Activated CD4-positive, CD25-positive, alpha-beta regulatory T cell (primary cell): ENCODE results near the gene TNRC18.
"Not testable (repeated sequence)": the region's sequence is repeated elsewhere in the genome, so short reads cannot be mapped to it uniquely, and the experiment has no call there.

ENCODE experiments used
- DNase-seq, 4 experiments: peaks; one replicate each; lab custom pipeline; 2025; lab: John Stamatoyannopoulos, UW

TNRC18 gene, protein sequence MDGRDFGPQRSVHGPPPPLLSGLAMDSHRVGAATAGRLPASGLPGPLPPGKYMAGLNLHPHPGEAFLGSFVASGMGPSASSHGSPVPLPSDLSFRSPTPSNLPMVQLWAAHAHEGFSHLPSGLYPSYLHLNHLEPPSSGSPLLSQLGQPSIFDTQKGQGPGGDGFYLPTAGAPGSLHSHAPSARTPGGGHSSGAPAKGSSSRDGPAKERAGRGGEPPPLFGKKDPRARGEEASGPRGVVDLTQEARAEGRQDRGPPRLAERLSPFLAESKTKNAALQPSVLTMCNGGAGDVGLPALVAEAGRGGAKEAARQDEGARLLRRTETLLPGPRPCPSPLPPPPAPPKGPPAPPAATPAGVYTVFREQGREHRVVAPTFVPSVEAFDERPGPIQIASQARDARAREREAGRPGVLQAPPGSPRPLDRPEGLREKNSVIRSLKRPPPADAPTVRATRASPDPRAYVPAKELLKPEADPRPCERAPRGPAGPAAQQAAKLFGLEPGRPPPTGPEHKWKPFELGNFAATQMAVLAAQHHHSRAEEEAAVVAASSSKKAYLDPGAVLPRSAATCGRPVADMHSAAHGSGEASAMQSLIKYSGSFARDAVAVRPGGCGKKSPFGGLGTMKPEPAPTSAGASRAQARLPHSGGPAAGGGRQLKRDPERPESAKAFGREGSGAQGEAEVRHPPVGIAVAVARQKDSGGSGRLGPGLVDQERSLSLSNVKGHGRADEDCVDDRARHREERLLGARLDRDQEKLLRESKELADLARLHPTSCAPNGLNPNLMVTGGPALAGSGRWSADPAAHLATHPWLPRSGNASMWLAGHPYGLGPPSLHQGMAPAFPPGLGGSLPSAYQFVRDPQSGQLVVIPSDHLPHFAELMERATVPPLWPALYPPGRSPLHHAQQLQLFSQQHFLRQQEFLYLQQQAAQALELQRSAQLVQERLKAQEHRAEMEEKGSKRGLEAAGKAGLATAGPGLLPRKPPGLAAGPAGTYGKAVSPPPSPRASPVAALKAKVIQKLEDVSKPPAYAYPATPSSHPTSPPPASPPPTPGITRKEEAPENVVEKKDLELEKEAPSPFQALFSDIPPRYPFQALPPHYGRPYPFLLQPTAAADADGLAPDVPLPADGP (N-terminal part only)

DNA sequence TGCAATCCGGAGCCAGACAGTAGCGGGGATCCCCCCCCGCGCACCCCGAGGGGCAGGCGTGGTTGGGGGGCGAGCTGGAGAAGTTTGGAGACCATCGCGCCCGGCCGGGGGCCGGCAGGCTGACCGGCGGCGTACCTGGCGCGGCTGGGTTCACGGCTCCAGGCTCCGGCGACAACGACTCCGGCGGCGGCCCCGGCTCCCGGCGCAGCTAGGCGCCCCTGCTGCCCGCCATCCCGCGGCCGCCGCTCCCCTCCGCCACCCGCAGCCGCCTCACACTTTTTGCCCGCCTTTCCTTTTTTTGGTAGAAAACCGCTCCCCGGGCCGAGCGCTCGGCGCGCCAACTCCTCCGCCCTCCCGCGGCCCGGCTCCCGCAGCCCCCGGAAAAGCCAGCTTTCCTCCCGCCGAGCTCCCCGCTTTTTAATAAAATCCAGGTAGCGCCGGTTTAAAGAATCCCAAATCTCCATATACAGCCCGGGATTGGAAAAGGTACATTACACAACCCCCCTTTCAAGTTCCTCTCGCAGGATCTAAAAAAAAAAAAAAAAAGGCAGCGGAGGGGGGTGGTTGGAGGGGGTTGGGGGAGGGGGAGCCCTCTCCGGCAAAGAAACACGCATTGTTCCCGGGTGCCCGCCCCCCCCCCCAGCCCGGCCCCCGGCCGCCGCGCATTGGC lies at the start of gene TNRC18:
Gene TNRC18, minus strand, starts transcription at position 529 of the 670 bp plus-strand sequence. CDS start 2,588 bp downstream, outside the sequence.
- DNase-seq: no peak

DNA sequence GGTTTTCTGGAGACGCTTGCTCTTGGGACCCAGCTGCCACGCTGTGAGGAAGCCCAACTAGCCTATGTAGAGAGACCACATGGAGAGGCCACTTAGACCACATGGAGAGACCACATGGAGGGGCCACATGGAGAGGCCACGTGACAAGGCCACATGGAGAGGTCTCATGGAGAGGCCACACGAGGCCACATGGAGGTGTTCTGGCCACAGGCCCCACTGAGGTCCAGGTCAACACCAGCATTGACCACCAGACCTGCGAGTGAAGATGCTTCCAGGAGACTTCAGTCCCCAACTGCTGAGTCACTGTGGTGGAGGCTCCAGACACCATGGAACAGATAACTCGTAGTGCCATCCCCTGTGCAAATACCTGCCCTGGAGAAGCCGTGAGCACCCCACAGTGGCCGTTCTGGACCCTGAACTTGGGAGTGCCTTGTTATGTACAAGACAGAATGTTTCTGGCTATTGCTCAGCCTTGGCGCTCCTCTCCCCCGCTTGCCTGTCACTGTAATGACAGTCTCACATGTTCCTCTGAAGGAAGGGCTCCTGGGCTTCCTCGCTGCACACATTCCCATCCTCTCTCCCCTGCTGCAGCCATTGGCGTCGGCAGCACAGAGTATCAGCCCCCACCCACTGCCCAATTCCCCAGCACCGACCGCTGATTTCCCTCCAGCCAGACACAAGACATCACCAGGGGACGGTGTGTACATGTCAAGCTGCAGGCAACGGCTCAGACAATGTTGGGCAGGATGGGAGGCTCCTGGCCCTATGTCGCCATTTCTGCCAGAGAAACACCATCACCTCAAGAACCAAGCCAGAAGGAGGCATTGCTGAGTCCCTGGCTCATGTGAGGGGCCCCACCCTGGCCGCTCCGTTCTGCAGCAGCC lies 49.0 kb upstream of the TNRC18 start:
- no peak for DNase-seq

DNA sequence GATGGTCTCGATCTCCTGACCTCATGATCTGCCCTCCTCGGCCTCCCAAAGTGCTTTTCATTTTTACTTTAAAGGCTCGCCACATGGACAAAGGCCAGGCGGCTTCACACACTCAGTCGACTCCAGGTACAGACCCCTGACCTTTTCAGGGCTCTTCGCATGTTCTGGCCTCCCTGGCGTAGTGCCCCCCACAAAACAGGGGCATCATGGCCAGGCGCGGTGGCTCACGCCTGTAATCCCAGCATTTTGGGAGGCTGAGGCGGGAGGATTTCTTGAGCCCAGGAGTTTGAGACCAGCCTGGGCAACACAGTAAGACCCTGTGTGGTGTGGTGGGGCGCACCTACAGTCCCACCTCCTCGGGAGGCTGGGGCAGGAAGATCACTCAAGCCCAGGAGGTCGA lies 48.0 kb upstream of the TNRC18 start:
- not testable (repeated sequence) for DNase-seq

DNA sequence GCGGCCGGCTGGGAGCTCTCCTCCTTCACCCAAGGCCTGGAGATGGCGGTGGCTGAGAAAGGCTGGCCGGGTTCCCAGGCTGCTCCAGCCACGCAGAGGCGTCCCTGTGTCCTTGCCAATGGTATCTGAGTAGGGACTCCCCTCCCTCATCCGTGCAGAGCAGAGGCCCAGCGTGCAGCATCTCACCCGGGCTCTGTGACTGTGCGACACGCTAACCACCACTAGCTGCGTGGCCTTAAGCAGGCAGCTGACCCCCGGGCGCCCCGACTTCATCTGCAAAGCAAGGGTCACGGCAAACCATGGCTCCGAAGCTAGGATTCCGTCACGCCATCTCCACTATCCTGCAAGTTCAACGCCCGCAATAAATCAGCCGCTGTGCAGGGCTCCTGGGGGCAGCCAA lies 47.2 kb upstream of the TNRC18 start:
- DNase-seq: no peak

DNA sequence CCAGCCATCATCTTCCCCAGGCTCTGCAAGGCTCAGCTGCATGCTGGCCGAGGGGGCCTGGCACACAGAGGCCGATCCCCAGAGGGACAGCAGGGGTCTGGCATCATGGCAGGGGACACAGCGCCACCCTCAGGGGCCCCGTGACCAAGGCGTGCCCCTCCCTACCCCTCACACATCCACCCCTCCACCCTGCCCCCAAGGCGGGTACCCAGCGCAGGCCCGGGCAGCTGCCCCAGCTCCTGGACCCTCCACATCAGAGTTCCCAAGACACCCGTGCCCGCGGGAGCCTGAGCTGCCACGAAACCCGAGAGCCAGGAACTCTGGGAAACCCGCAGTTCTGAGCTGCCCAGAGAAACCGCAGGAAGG lies 46.5 kb upstream of the TNRC18 start:
- DNase-seq: no peak

DNA sequence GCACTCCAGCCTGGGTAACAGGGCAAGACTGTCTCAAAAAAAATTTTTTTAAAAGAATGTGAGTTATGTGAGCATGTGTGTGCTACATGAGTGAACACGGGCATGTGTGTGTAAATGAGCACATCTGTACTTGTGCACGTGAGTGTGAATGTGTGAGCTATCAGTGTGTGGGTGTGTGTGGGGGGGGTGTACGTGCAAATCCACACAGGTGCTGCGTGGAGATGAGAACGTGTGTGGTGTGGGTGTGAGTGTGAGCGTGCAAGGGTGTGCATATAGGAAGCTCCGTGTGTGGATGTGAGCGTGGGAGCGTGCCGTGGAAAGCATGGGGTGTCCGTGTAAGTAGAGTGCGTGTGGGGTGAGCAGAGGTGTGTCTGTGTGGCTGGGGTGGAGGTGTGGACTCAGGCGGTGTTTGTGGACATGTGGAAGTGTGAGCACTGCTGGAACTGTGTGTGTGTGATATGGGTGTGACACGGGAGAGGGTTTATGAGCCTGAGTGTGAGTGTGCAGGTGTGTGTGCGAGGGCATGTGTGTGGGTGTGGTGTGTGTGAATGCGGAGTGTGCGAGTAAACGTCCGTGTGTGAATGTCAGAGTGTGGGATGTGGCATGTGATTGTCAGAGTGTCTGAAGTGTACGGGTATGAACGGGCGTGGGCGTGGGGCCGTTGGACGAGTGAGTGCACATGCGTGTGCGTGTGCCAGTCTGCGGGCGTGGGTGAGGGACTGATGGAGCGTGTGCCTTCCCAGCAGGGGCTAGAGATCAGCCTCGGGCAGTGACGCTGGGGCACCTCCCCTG lies 45.9 kb upstream of the TNRC18 start:
- DNase-seq: no peak

DNA sequence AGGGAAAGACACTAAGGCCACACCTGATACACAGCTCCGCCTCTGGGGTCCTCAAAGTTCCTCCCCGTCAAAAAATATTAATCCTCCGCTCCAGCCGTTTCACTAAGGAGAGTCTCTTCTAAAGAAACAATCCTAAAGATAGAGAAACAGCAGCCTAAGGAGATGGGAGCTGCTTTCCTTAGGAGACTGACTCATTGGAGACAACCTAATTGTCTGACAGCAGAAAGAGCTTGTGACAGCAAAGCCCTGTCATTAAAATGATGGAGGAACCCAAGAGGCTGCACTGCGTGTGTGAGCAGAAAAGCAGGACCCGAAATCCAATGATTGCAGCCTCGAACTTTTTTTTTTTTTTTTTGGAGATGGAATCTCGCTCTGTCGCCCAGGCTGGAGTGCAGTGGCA lies 44.0 kb upstream of the TNRC18 start:
- no peak for DNase-seq

DNA sequence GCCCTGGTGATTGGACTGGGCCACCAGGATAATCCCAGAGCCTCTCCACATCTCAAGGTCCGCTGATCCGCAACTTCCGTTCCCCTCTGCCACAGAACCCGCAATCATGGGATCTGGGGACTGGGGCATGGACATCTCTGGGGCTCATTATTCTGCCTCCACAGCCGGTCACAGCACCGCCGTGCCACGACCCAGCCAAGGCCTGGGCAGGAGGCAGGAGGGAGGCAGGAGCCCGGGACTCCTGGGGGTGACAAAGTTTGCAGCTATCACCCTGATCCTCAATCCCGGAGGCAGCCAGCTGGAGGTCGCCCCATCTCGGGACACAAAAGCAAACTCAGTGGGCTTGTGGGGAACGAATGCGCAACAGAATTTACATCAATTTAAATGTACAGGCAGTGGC lies 42.9 kb upstream of the TNRC18 start:
- no peak for DNase-seq

DNA sequence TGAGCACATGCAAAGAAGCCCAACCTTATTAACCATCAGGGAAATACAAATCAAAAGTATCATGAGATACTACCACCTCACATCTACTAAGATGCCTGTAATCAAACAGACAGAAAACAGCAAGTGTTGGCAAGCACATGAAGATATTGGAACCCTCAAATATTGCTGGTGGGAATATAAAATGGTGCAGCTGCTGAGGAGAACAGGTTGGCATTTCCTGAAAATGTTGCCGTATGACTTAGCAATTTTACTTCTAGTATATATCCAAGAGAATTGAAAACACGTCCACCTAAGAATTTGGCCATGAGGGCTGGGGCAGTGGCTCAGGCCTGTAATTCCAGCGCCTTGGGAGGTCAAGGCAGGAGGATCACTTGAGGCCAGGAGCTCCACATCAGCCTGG lies 39.4 kb upstream of the TNRC18 start:
- DNase-seq: no peak

DNA sequence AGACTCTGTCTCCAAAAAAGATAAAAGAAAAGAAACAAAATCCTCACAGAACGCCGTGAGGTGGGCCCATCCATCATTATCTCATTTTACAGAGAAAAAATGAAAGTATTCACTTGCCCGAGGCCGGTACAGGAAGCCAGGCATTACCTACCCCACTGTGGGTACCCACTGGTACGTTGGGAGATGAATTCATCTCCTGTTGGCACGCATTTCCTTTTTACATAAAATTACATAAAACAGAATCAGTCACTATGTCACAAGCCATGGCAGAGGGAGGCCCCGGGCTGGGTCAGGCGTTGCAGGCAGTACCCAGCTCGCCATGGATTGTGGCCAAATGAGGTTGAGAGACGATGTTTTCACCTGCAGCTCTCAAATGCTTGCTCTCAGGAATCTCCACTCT lies 38.6 kb upstream of the TNRC18 start:
- DNase-seq: no peak

DNA sequence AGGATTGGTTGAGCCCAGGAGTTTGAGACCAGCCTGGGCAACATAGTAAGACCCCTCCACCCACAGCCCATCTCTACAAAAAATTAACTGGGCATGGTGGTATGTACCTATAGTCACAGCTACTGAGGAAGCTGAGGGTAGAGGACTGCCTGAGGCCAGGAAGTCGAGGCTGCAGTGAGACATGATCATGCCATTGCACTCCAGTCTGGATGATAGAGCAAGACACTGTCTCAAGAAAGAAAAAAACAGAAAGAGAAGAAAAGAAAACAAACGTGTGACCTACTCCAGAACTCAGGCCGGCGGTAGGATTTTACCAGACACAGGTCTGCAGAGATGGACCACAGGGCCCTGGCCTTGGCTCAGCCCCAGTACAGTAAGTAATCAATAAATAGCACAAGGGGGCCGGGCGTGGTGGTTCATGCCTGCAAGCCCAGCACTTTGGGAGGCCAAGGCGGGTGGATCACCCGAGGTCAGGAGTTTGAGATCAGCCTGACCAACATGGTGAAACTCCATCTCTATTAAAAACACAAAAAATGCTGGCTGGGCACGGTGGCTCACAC lies 35.4 kb upstream of the TNRC18 start:
- no peak for DNase-seq

DNA sequence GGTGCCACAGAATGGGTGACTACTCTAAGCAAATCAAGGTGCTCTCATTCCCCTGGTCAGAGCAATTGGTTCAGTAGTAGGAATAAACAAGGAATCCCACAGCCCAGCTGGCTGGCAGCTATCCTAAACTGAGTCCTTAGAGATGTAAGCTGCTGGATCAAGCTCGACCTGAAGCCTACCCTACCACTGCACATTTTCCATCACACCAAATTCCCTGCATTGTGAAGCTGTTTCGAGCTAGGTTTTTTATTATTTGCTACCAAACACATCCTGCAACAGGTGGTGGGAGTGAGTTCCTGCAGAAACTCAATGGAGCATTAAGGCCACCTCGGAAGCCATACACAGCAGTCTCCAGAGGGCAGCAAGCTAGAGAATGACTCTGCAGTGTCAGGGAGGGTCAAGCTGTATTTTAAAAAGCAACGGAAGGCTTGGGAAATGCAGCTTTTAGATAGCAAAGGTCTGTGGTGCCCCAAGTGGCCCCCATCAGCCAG lies 33.7 kb upstream of the TNRC18 start:
- DNase-seq: no peak

DNA sequence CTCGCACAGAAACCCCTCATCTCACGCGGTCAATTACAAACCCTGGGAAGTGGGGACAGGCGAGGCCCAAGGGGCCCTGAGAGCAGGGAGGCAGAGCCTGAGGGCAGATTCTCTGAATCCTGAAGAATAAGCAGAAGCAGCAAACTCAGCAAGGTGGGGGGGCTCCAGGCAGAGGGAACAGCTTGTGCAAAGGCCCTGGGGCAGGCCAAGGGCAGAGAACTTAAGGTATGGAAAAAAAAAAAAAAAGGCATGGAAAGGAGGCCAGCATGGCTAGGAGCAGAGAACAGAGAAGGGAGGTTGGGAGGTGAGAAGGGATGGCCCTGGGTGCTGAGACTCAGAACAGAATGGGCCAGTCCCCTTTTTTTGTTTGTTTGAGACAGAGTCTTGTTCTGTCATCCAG lies 32.8 kb upstream of the TNRC18 start:
- DNase-seq: no peak

DNA sequence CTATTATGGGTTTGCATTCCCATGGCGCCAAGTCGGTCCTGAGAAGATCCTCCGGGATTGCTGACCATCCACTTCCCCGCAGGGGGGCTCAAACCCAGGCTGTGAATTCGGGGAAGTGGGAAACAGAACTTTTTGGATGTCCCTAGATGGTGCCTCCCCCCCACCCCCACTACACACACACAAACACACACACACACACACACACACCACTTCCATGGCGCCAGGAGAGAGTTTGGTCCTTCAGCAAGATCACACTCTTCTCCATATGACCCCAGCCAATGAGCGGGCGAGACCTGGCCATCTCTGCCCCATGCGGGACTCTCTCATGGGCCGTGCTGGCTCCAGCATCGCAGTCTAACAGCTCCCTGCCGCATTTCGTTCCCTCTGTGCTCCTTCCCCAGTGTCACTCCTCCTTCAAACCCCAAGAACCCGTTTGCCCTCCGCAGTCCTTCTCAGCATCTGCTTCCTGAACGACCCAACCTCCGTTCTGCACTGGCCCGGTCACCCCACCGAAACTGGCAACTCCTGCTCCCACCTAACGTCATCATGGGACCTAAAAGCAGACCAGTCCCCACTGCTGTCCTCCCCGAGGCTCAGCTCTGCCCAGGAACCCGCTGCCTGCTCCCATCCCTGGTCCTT lies 32.1 kb upstream of the TNRC18 start:
- DNase-seq: no peak

DNA sequence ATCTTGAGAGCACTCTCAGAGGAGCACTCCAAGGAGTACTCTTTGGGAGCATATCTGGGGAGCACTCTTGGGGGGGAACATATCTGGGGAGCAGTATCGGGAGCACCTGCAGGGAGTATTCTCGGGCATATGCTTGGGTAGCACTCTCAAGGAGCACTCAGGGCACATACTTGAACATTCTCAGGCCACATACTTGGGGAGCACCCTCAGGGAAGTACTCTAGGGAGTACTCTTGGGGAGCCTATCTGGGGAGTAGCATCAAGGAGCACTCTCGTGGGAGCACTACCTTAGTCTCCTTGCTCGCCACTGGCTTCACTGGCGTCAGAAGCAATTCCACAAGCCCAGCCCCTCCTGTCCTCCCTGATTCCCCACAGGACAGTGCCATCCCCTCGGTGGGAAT lies 31.5 kb upstream of the TNRC18 start:
- DNase-seq: no peak

DNA sequence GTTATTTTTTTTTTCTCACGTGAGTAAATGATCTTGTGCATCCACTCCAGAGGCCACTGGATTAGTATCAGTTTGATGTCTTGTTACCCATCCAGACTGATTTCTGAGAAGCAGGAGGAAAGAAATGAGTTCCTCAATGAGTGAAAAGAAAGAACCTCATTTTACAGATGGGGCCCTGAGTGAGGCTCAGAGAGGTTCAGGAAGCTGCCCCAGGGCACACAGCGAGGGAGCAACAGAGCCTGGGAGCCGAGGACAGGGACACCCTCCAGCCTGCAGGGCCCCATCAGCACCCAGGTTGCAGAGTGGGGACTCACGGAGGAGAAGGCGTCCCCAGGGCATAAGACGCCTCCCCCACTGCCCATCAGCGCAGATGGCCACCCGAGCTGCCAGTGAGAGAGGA lies 30.9 kb upstream of the TNRC18 start:
- no peak for DNase-seq

DNA sequence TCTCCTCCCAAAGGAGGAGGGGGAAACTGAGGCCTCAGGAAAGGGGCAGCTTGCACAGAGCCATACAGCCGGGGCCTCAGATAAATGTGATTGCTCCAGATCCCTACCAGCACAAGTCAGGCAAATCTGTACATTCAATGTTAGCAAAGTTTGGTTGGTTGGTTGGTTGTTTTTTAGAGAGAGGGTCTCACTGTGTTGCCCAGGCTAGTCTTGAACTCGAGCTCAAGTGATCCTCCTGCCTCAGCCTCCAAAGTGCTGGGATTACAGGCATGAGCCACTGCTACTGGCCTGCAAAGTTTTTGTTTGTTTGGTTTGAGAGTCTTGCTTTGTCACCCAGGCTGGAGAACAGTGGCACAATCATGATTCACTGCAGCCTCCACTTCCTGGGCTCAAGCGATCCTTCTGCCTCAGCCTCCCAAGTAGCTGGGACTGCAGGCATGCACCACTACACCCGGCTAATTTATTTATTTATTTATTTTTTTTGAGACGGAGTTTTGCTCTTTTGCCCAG lies 30.0 kb upstream of the TNRC18 start:
- no peak for DNase-seq

DNA sequence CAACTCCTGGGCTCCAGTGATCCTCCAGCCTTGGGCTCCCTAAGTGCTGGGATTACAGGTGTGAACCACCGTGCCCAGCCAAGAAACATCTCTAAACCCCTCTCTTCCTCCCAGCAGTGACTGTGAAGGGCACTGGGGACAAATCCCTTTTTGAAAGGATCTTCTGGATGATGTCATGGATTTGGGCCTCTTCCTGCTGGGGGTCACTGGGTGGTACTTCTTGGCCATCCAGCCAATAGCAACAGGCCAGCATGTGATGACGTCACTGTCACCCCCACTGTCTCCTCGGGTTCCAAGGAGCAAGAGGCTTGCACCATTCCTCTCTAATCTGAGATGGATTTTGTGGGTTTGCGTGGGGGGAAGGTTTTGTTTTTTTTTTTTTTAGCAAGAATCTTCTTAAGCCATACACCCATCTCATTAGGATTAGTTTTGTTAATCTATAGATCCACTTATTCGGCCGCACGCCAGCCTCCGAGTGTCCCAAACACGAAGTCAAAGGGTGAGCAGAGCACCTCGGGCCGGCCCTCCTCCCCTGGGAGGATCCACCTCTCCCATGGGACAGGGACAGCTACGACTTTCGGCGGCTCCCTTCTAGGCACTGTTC lies 29.4 kb upstream of the TNRC18 start:
- no peak for DNase-seq

DNA sequence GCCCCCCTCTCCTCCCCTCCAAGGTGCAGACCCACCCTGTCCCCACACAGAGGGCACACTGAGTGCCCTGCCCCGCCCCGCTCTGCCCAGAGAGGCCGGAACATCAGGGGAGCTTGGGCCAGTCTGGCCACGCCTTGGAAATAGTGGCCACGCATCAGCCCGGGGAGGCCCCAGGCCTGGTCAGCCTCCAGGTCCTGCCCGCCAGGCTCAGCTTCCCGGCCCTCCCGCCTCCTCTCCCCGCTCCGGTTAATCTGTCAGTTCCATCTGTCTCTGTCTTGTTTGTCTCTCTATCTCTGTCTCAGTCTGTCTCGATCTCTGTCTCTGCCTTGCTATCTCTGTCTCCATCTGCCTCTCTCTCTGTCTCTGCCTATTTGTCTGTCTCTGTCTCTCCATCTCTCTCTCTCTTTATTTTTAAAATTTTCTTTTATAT lies 28.9 kb upstream of the TNRC18 start:
- no peak for DNase-seq
